ENCODE measurements around the gene IGSF9. TPM values are rescaled to one million over a fixed set of nuclear protein-coding genes. Genes with fewer than 3 reads are reported as not detected.

Gene IGSF9
- total RNA-seq, 1 donor from 2014 or later = 8.7 TPM

GRCh38 chr1:159946242-159947187 is 1.1 kb upstream of the IGSF9 start:
- no peak for DNase-seq

- DNase-seq = no peak
Measured at GRCh38 chr1:159944623-159945455, 574 bp downstream of the IGSF9 start.

DNA sequence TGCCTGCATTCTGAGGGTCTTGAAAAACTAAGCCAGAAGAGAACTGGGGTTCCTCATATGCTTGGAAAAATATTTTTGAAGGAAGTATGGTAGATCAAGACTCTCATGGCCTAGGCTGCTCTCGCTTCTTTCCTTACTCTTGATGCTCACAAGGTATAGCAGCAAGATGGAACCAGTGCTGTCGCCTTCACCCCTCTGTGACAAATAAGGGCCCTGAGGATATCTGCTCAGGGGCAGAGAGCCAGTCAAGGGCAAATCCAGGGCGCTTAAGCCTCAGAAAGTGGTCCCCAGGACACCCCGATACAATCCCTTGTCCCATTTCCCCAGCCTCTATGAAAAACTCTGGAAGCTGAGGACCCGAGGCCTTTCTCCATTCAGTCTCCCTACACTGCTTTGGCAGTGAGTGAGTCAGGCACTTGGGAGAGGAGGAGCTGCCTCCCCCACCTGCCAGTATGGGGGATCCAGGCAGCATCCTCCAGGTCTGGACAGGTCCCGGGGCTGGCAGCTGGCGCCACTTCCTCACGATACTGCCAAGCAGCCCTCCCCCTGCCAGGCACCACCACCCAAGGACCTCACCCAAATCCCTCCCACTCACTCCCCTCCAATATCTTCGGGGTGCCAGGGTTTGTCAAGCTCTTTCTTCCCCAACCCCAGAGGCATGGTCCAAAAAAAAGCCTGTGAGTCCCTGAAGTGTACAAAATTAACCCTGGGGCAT is 1.3 kb downstream of the IGSF9 start:
- no peak for DNase-seq

- DNase-seq = no peak
Measured at GRCh38 chr1:159943278-159943640, 2.2 kb downstream of the IGSF9 start.

DNA sequence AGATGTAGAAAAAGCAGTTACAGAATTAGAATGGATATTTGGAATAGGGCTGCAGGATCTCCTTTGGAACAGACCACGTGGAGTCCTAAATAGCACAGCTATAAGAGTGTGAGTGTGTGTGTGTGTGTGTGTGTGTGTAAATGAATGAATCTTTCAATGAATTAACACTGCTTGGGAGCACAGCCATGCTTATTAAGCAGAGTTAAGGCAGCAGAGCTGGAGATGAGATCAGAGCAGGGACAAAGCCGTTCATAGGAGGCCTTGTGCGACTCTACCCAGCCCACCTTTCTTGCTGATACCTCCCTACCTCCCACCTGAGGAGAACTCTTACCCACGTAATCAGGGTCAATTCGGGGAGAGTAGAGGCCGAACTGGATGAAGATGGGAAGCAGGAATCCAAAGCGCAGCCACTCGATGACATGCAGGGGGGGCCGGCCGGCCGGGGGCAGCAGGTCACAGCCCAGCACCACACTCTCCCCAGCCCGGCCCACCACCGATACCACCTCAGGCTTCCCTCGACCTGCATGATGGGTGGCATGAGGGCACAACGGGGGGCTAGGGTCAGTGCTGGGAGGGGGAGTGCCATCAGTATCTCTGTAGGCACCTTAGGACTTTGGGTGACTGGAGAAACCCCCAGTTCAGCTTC is 2.7 kb downstream of the IGSF9 start:
- DNase-seq = no peak

DNA sequence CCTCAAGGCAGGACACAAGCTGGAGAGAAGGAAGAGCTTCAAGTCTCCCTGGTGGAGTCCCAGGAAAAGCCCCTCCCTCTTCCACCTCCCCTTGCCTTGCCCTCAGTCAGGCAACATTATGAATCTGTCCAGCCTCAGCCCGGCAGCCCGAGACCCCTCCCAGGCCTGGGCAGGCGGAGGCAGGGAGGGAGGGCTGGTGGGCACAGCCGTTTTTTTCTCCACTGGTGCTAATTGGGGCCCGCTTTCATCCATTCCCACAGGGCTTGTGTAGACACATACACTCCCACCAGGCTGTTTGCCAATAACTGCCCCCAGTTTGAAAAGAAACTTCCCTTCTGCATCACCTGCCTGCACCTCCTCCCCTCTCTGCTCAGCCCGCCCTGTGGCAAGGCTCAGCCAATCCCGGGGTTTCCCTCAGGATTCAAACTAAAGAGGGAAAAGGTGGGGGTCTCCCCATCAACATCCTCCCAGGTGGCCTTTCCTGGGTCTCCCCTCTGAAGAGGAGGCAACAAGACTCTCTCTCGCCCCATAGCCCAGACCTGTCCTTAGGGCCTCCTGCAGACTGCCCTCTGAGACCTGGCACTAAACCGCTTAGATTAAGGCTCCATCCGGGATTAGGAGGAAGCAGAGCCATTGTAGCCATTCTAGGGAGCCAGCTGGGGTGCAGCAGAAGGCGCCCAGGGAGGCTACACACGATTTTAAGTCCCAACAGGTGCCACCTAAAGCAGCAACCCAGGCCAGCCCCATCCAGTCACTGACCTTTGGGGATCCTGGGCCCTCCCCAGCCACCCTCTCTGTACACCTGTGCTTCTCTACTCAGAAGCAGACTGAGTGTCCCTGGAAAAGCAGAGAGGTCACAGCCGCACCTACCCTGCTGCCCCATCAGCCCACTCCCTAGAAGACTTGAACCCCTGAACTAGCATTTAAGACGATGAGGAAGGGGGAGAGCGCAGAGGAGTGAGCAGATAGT is 3.5 kb downstream of the IGSF9 start:
- DNase-seq = no peak

GRCh38 chr1:159941141-159941540 is 4.3 kb downstream of the IGSF9 start:
- no peak for DNase-seq

- no peak for DNase-seq
Measured at GRCh38 chr1:159940006-159940620, 5.3 kb downstream of the IGSF9 start.

DNA sequence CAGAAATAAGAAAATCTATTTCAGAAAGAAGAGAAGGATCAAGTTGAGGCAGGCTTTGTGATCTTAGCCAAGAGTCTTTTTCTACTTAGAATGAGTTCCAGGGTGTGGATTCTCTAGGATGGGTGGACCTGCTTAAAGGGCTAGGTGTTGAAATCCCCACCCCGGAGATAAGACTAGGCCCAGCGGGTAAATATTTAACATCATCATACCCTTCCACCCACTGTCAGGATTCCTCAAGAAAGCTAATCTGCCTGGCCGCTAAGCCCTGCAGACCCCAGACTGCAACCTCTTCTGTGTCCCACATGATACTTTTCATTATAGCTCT is 5.8 kb downstream of the IGSF9 start:
- DNase-seq = no peak

GRCh38 chr1:159938905-159939677 is 6.3 kb downstream of the IGSF9 start:
- DNase-seq = no peak

- no peak for DNase-seq
Measured at GRCh38 chr1:159938211-159938852, 7.1 kb downstream of the IGSF9 start.

GRCh38 chr1:159937054-159937750 is 8.2 kb downstream of the IGSF9 start:
- DNase-seq = peak; percentile 28

DNA sequence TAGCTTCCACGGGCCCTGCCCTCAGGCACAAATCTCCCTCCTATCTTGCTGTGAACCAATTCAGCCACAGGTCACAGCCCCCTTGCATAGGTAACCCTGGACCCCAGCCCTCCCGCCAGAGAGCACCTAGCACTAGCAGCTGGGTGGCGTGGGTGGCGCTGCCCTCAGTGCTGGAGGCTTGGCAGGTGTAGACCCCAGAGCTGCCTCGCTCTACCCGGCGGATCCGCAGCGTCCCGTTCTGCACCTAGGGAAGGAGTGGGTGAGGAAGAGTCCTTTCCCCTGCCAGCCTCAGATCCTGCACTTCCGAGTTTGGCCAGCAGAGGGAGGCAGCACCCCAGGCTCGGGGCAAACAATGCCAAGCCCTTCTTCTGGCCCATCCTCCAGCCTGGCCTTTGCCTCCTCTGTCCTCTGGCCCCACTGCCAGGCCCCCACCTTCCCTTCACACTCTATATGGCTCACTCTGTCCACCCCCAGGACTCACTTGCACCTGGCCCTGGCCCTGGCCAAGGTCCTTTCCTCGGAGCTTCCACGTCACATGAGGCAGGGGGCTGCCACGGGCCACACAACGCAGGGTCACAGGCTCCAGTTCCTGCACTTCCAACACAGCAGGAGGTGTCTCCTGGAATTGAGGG is 9.0 kb downstream of the IGSF9 start:
- peak; percentile 73 for DNase-seq

DNA sequence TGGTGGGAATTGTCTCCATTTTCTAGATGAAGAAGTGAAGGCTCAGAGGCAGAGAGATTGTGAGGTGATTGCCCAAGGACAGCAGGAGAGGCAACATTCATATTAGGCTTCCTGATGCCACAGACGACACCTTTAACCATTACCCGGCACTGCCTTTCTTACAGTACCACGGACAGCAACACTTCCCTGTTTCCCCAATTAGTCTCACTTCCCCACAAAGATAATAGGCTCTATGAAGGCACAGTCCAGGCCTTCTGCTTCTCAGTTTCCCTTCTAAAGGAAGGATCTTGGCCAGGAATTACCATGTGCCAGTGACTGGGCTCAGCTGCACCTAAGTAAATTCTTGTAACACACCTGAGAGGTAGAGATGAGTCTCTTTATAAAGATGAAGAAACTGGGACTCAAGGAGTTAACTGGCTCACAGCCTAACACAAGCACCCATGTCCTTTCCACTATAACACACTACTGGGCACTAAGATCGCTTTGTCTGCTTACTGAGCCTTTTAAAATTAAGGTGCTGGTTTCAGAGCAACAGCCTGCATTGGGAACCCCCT is 9.6 kb downstream of the IGSF9 start:
- DNase-seq = peak; percentile 39

DNA sequence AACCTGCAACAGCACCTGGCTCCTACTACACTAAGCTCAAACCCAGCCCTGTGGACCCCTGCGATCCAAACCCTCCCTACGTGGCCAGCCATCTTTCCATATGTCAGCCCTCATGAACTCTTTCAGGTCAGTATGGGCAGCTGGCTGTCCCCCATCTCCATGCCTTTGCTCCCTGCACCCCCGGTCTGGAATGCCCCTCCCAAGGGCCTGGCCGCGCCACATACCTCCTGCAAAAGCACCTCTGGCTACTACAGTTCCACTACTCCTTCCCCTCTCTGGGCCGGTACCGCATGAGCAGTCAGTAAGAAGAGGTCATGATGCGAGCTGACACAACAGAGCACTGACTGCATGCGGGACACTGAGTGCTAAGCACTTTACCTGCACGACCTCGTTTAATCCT is 10.1 kb downstream of the IGSF9 start:
- no peak for DNase-seq

DNA sequence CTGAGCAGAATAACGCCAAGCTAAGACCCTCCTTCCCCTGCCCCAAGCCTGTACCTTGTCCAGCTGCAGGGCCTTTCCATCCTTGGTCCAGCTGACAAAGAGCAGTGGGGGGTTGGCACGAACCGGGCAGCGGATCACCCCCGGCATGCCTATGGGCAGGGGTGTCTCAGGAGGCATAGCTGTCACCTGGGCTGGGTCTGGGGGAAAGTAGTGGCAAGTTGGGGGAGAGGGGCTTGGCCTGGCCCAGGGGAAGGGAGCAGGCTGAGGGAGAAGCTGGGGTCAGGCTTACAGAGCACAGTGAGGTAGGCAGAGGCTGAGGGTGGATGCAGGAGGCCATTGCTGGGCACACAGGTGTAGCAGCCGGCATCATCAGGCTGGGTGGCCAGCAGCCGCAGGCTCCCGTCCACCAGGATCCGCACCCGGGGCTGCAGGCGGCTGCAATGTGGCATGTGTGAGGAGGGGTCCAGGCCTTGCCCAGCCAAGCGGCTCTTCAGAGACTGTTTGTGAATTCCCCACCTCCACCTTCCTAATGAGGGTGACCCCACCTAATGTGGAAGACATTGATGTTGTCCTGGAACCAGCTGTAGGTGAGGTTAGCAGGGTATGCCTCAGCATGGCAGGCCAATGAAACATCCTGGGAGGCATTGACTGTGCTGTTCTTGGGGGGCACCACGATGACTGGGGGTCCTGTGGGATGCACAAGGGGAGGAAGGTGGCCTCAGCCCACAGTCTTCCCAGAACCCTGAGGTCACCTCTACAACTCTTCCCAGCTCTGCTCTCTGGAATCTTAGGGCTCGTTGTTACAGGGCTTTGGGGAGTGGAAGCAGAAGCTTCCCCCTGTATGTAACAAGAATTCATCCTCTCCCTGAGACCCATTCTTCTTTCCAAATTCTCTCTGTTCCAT is 11.0 kb downstream of the IGSF9 start:
- DNase-seq = no peak

GRCh38 chr1:159933347-159933746 is 12.1 kb downstream of the IGSF9 start:
- DNase-seq = peak; percentile 32
